AG20443 (cell line): ENCODE results near the gene PRRG4.
"Not testable (repeated sequence)": the region's sequence is repeated elsewhere in the genome, so short reads cannot be mapped to it uniquely, and the experiment has no call there.

Experiments used
- DNase-seq: peaks from one replicate; pipeline ENCODE4 v3.0.0; 2012; ENCODE audit warnings: low spot score, mixed read lengths

The PRRG4 gene

DNA sequence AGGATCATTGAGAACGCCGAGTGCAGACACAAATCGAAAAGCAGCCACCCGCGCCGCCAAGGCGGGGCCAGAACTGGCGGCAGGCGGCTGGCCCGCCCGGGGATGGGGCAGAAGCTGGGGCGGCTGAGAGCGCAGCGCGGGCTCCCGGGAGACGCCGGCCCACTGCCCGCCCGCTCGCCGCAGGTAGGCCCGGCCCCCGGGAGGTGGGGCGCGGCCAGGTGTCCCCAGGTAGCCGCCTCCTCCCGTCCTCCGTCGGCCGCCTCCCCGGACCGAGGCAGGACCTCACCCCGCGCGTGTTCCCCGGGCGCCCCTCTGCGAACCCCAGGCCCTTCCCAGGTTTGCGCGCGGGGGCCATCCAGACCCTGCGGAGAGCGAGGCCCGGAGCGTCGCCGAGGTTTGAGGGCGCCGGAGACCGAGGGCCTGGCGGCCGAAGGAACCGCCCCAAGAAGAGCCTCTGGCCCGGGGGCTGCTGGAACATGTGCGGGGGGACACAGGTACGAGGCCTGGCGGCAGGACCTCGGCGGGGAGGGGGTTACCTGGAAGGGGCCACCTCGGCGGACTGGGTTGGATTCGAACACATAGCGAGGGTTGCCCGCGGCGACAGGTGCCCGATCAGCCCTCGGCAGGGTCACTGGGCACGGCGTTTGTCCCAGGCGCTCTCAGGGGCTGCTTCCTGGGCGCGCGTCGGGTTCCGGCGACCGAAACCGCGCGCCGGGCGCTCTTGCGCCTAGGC lies at the start of gene PRRG4:
PRRG4 (plus strand) TSS at position 248 of the 733 bp plus-strand sequence. CDS start 603 bp downstream, outside the sequence.
- peak; percentile 81 for DNase-seq

- DNase-seq = not testable (repeated sequence)
Measured at GRCh38 chr11:32780839-32781238, 48.9 kb upstream of the PRRG4 start.

DNA sequence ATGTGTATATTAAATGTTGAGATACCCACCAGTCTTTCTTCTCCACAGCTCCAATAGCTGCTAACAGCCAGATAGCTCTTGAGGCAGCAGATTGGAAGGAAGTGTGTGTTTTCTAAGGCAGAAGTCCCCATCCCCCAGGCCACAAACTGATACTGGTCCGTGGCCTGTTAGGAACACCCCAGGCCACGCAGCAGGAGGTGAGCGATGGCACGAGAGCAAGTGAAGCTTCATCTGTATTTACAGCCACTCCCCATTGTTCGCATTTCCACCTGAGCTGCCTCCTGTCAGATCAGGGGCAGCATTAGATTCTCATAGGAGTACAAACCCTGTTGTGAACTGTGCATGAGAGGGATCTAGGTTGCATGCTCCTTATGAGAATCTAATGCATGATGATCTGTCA lies 48.0 kb upstream of the PRRG4 start:
- DNase-seq = no peak

DNA sequence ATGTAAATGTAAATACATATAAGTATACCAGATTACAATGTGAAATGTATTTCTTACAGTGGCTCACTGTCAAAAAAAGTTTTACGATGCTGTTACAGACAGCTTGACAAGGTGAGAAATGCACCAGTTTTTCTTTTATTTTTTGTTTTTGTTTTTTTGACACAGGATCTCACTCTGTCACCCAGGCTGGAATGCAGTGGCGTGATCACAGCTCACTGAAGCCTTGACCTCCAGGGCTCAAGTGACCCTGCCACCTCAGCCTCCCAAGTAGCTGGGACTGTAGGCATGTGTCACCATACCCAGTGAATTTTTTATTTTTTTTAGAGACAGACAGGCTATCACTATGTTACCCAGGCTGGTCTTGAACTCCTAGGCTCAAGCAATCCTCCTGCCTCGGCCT lies 44.5 kb upstream of the PRRG4 start:
- no peak for DNase-seq

- no peak for DNase-seq
Measured at GRCh38 chr11:32786811-32787210, 42.9 kb upstream of the PRRG4 start.

GRCh38 chr11:32790916-32791315 lies 38.8 kb upstream of the PRRG4 start:
- DNase-seq = no peak

- no peak for DNase-seq
Measured at GRCh38 chr11:32792111-32792947, 37.4 kb upstream of the PRRG4 start.

DNA sequence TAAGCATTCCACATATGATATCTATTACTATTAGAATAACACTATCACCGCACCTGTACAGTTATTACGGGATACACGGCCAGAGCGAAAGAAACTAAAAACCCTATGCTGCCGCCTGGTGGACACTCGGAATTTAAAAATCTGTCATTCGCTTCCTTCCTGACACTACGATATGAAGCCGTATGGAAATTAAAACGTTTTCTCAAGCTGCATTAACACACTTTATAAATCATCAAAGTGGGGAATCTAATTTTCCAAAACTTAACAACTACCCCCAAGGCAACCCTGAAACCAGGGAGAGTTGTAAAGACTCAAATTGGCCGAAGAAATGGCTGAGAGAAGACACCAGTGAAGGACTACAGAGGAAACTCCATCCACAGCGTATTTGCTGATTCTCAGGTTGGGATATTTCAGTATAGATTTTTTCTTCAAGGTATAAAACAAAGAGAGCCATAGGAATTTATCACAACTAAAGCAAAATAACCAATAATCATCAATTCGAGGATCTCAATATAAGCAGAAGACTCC lies 36.7 kb upstream of the PRRG4 start:
- peak; percentile 47 for DNase-seq

- DNase-seq = no peak
Measured at GRCh38 chr11:32794439-32794838, 35.3 kb upstream of the PRRG4 start, which contains the start of gene CCDC73. Gene CCDC73, minus strand, starts transcription at chr11:32794662. Its CDS starts 34,419 bp downstream, at chr11:32760243.

DNA sequence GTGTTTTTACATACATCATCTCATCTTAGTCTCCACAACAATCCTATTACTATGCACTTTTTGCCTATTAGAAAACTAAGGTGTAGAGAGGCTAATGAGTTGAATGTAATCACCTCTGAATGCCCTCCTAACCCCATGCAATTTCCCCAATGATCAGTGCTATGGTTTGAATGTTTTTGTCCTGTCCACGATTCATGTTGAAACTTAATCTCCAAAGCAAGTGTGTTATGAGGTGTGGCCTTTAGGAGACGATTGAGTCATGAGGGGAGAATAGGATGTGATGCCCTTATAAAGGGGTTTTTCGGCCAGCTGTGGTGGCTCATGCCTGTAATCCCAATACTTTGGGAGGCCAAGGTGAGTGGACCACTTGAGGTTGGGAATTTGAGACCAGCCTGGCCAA lies 33.3 kb upstream of the PRRG4 start:
- DNase-seq = no peak

GRCh38 chr11:32809313-32809712 lies 20.4 kb upstream of the PRRG4 start:
- peak; percentile 87 for DNase-seq

- DNase-seq = no peak
Measured at GRCh38 chr11:32817181-32817851, 12.4 kb upstream of the PRRG4 start.

GRCh38 chr11:32817852-32818183 lies 11.9 kb upstream of the PRRG4 start:
- DNase-seq = no peak

DNA sequence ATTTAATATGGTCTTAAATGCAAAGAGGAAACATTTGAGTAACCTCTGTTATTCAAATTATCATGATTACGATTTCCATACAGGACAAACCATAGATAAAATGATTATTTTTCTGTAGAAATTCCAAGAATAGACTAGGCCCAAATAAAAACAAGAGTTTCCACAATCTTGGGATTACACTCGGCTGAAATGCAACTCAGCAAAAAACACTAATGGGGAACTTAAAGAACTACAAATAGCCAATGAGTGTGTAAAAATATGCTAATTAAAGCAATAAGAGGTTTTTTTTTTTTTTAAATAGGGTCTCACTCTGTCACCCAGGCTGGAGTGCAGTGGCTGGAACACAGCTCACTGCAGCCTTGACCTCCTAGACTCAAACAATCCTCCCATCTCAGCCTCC lies 10.5 kb upstream of the PRRG4 start:
- DNase-seq = no peak

GRCh38 chr11:32820497-32820896 lies 9.2 kb upstream of the PRRG4 start:
- DNase-seq = no peak

DNA sequence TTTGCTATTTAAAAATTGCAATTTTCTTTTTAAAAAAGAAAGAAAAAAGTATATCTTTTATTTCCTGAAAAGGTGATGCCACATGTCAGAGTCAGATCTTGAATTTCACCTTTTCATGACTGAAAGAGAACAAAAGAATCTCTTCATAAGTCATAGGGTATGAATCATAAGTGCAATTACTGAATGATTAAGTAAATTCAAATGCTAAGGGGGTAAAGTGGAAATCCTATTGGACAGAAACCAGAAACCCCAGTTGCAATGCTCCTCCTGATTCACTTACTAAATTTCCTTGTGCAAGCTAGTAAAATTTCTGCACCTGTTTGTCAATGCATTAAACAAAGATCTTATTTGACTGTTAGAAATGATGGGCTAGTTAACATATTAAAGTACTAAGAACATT lies 8.2 kb upstream of the PRRG4 start:
- DNase-seq = no peak

DNA sequence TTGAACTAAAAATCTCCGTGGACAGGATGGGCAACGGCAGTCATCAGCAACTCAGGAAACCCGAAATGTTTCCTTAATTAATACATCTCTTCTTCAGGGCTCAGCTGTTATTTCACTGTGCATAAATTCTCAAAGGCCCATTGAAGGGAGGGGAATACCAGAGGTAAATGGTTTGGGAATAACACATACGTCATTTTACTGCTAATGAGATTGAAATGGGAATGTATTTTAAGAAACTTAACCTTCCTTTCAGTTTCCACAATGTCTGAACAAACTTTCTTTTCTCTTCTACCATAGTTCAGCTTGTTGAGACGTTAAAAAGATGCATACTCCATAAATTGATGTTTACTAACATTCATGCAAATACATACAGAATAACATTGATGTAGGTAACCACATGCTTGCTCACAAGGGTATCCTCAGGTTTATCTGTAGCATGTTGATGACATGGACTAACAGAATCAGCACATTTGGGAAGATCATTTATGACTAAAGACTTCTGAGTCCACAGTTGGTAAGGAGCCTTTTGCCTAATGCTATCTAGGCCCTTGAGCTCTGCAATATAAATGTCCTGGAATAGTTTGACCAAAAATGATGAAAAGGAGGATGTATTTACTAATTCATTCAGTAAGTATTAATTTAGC lies 7.7 kb upstream of the PRRG4 start:
- no peak for DNase-seq

DNA sequence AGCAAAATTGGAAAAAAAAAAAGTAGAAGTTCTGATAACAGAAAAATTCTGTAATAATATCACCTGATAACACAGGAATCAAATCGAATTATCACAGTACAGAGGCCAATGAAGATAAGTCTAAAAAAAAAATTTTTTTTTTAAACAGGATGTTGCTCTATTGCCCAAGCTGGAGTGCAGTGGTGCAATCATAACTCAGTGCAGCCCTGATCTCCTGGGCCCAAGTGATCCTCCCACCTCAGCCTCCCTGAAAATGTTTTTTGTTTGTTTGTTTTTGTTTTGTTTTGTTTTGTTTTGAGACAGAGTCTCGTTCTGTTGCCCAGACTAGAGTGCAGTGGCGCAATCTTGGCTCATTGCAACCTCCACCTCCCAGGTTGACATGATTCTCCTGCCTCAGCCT lies 6.1 kb upstream of the PRRG4 start:
- not testable (repeated sequence) for DNase-seq

- no peak for DNase-seq
Measured at GRCh38 chr11:32826113-32826512, 3.6 kb upstream of the PRRG4 start.

- DNase-seq = no peak
Measured at GRCh38 chr11:32827276-32827675, 2.5 kb upstream of the PRRG4 start.

DNA sequence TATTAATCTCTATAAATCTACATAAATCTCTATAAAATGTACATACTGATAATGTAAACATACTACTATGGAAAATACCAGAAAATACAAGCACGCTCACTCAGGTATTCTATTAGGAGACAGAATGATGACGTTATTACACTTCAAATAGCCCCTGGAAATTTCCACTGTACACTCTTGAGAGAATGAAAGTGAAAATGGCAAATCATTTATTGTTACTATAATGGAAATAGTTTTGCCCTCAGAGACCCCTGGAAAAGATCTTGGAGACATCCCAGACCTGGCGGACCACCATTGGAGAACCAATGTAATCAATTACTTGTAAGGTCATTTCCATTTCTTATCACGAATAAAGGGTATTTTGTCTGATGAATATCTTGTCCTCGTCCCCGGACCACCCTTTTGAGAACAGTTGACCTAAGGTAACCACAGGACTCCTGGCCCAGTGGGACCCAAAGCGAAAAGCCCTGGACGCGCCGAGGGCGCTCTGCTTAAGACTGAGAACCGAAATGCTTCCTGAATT lies 509 bp upstream of the PRRG4 start:
- DNase-seq = no peak

GRCh38 chr11:32830413-32830738 lies 649 bp downstream of the PRRG4 start:
- DNase-seq = no peak
